Natural killer cell (primary cell): ENCODE results near the gene DGCR6. TPM values are rescaled to one million over a fixed set of nuclear protein-coding genes. Genes with fewer than 3 reads are reported as not detected.
"Not testable (repeated sequence)": the region's sequence is repeated elsewhere in the genome, so short reads cannot be mapped to it uniquely, and the experiment has no call there.

ENCODE experiments used
- ATAC-seq, 3 donors: fragments of 150-1000 bp in 2 of 3; fragments of 200-7000 bp in 1 of 3; cut with Tn5 transposase; 1 replicate in 1 of 3; 2 replicates in 2 of 3; pipeline ENCODE4 v1.10.0; 2021; ENCODE audit warnings: mild to moderate bottlenecking in 2 of 3, moderate library complexity in 2 of 3
- DNase-seq, 2 donors: peaks; one replicate each; pipeline versions ENCODE4 v3.0.0 to v3.0.0-alpha.2; 2013 to 2021; ENCODE audit warnings: mixed read lengths in 1 of 2
- H3K27ac ChIP-seq: one replicate; pipeline ENCODE4 v1.5.1; 2013; ENCODE audit warnings: mild to moderate bottlenecking, low read length
- H3K27me3 ChIP-seq: one replicate; pipeline ENCODE4 v1.6.1; 2013; ENCODE audit warnings: low read length; ENCODE audit not compliant: control insufficient read depth, insufficient read depth
- H3K36me3 ChIP-seq: one replicate; pipeline ENCODE4 v1.6.1; 2013; ENCODE audit warnings: low read length; ENCODE audit not compliant: control insufficient read depth, insufficient read depth
- H3K4me1 ChIP-seq: one replicate; pipeline ENCODE4 v1.6.1; 2013; ENCODE audit warnings: low read length; ENCODE audit not compliant: control insufficient read depth, insufficient read depth
- H3K4me3 ChIP-seq: one replicate; pipeline ENCODE4 v1.5.1; 2013; ENCODE audit warnings: low read length
- H3K9me3 ChIP-seq: one replicate; pipeline ENCODE4 v1.6.1; 2013; ENCODE audit warnings: low read length; ENCODE audit not compliant: control insufficient read depth, insufficient read depth
- H3K27ac Mint-ChIP-seq, 2 donors: one replicate each; pipeline ENCODE4 v1.8.0; 2022; ENCODE audit warnings: mild to moderate bottlenecking in 2 of 2, mixed read lengths in 2 of 2, moderate library complexity in 1 of 2
- H3K27me3 Mint-ChIP-seq, 2 donors: one replicate each; pipeline ENCODE4 v1.8.0; 2022; ENCODE audit warnings: low read depth in 2 of 2, mixed read lengths in 2 of 2
- H3K36me3 Mint-ChIP-seq: one replicate; pipeline ENCODE4 v1.8.0; 2022; ENCODE audit warnings: mixed read lengths
- H3K4me1 Mint-ChIP-seq, 2 donors: one replicate each; pipeline ENCODE4 v1.8.0; 2022; ENCODE audit warnings: mixed read lengths in 2 of 2
- H3K4me3 Mint-ChIP-seq: one replicate; pipeline ENCODE4 v1.8.0; 2022; ENCODE audit warnings: mild to moderate bottlenecking, moderate library complexity, mixed read lengths
- H3K9me3 Mint-ChIP-seq, 2 donors: one replicate each; pipeline ENCODE4 v1.8.0; 2022; ENCODE audit warnings: mixed read lengths in 2 of 2
- CTCF ChIP-seq: fragments of 200-600 bp; IDR thresholded peaks from one replicate; pipeline ENCODE4 v1.8.0; 2022; ENCODE audit warnings: antibody characterized with exemption
- WGBS: methylation state at CpG from one replicate; pipeline ENCODE4 v1.1.7; 2013; ENCODE audit warnings: missing lambda C conversion rate; ENCODE audit not compliant: insufficient coverage; 5-methylcytosine and 5-hydroxymethylcytosine counted together
- intact Hi-C: fragments of 100-400 bp; cut with micrococcal nuclease; formaldehyde crosslinking; loops from one replicate; pipeline ENCODE4 v1.14.2; 2022
- total RNA-seq, 4 donors: library from RNA; stranded (reverse); fragments of 120-200 nt in 1 of 4; gene quantifications; one replicate each; pipeline versions ENCODE4 v1.2.3 to v1.2.4, GENCODE V29; 2013 to 2022

The DGCR6 gene
- total RNA-seq, 3 donors from 2014 or later (not counting 1 experiment from before 2014, with no cell fraction given): 5.8 to 8.2 (median 8.1) TPM

GRCh38 chr22:18947905-18948304, 41.8 kb downstream of the DGCR6 start:
- no peak overlapping the region for H3K27ac Mint-ChIP-seq
- H3K4me3 Mint-ChIP-seq: no peak overlapping the region
- H3K27me3 Mint-ChIP-seq: peaks cover 11 to 13% of the 10 kb centered on the region in 2 donors
- H3K4me3 ChIP-seq: no peak overlapping the region
- H3K36me3 Mint-ChIP-seq: no peaks in the 10 kb centered on the region
- DNase-seq (no peak), ATAC-seq (no peak)
- H3K27me3 ChIP-seq: no peaks in the 10 kb centered on the region
- no peaks in the 10 kb centered on the region for H3K4me1 ChIP-seq
- H3K36me3 ChIP-seq: no peaks in the 10 kb centered on the region
- H3K9me3 Mint-ChIP-seq: no peaks in the 10 kb centered on the region
- WGBS: 68% methylated on average over 12 of the region's 12 CpGs
- H3K27ac ChIP-seq: no peak overlapping the region
- H3K9me3 ChIP-seq: no peaks in the 10 kb centered on the region
- intact Hi-C loops: no loop called here
- no peak for TF ChIP-seq CTCF
- no peaks in the 10 kb centered on the region for H3K4me1 Mint-ChIP-seq

- intact Hi-C loops: no loop called here
- H3K4me3 Mint-ChIP-seq: no peak overlapping the region
- Histone ChIP-seq H3K27ac (no peak overlapping the region), H3K4me1 (no peaks in the 10 kb centered on the region), H3K9me3 (no peaks in the 10 kb centered on the region), H3K27me3 (no peaks in the 10 kb centered on the region), H3K4me3 (no peak overlapping the region), H3K36me3 (no peaks in the 10 kb centered on the region)
- ATAC-seq: no peak
- H3K4me1 Mint-ChIP-seq: no peaks in the 10 kb centered on the region
- no peak for TF ChIP-seq CTCF
- H3K27me3 Mint-ChIP-seq: peaks cover 11 to 13% of the 10 kb centered on the region in 2 donors
- WGBS: 76% methylated on average over 5 of the region's 5 CpGs
- H3K36me3 Mint-ChIP-seq: no peaks in the 10 kb centered on the region
- no peak overlapping the region for H3K27ac Mint-ChIP-seq
- no peaks in the 10 kb centered on the region for H3K9me3 Mint-ChIP-seq
- no peak for DNase-seq
These were observed 44.0 kb downstream of the DGCR6 start for GRCh38 chr22:18950141-18950540.

- ATAC-seq (no peak), DNase-seq (no peak)
- Histone ChIP-seq H3K27me3 (no peaks in the 10 kb centered on the region), H3K27ac (no peak overlapping the region), H3K4me3 (no peak overlapping the region), H3K4me1 (no peaks in the 10 kb centered on the region), H3K9me3 (no peaks in the 10 kb centered on the region), H3K36me3 (no peaks in the 10 kb centered on the region)
- peaks cover 11 to 13% of the 10 kb centered on the region in 2 donors for H3K27me3 Mint-ChIP-seq
- H3K27ac Mint-ChIP-seq: no peak overlapping the region
- H3K36me3 Mint-ChIP-seq: no peaks in the 10 kb centered on the region
- no peaks in the 10 kb centered on the region for H3K9me3 Mint-ChIP-seq
- H3K4me3 Mint-ChIP-seq: no peak overlapping the region
- H3K4me1 Mint-ChIP-seq: no peaks in the 10 kb centered on the region
- no peak for TF ChIP-seq CTCF
- intact Hi-C loops: no loop called here
- 85% methylated on average over 6 of the region's 6 CpGs for WGBS
These were observed 45.9 kb downstream of the DGCR6 start for GRCh38 chr22:18952022-18952421.

- not testable (repeated sequence) for DNase-seq, H3K36me3 ChIP-seq
These were observed 47.0 kb downstream of the DGCR6 start for GRCh38 chr22:18953128-18953527.

More at GRCh38 chr22:18953128-18953527, 47.0 kb downstream of the DGCR6 start:
- H3K36me3 Mint-ChIP-seq, H3K27ac Mint-ChIP-seq, ATAC-seq, H3K4me3 Mint-ChIP-seq, H3K4me1 ChIP-seq, H3K4me3 ChIP-seq, H3K4me1 Mint-ChIP-seq, H3K9me3 Mint-ChIP-seq, intact Hi-C loops, H3K27me3 ChIP-seq, H3K27ac ChIP-seq, H3K9me3 ChIP-seq: not testable (repeated sequence)
- H3K27me3 Mint-ChIP-seq: peaks cover 10 to 12% of the 10 kb centered on the region in 2 donors
- WGBS: 59% methylated on average over 12 of the region's 14 CpGs
